Neural cell (in vitro differentiated cells): ENCODE measurements around the gene CHCHD10. TPM values are rescaled to one million over a fixed set of nuclear protein-coding genes. Genes with fewer than 3 reads are reported as not detected.

Source experiments
- H2AFZ ChIP-seq: fragments of 200-600, 300-800 bp; sonication (generic), shearing (Covaris generic); 2 replicates; pipeline ENCODE4 v1.6.0; 2014; ENCODE audit warnings: low read depth, mild to moderate bottlenecking, antibody characterized with exemption, low read length, moderate library complexity
- H3F3A ChIP-seq: fragments of 200-600 bp; shearing (Covaris generic); 2 replicates; pipeline ENCODE4 v1.6.1; 2016; ENCODE audit warnings: mild to moderate bottlenecking, moderate library complexity, mixed read lengths, antibody characterized with exemption, low read length; ENCODE audit not compliant: insufficient read depth, poor library complexity, severe bottlenecking
- H3K27ac ChIP-seq: fragments of 200-600, 300-800 bp; sonication (generic), shearing (Covaris generic); 2 replicates; pipeline ENCODE4 v1.5.1; 2014; ENCODE audit warnings: mild to moderate bottlenecking, low read length, moderate library complexity
- H3K27me3 ChIP-seq: fragments of 300-800, 200-600 bp; sonication (generic), shearing (Covaris generic); 2 replicates; pipeline ENCODE4 v1.6.0; 2014; ENCODE audit warnings: mild to moderate bottlenecking, low read depth, low read length, moderate library complexity; ENCODE audit not compliant: insufficient read depth
- H3K36me3 ChIP-seq: fragments of 300-800, 200-600 bp; sonication (generic), shearing (Covaris generic); 2 replicates; pipeline ENCODE4 v1.5.1; 2014; ENCODE audit warnings: mild to moderate bottlenecking, antibody characterized with exemption, low read length, moderate library complexity; ENCODE audit not compliant: insufficient read depth
- H3K4me2 ChIP-seq: fragments of 300-800, 200-600 bp; sonication (generic), shearing (Covaris generic); 2 replicates; pipeline ENCODE4 v1.6.0; 2014; ENCODE audit warnings: mild to moderate bottlenecking, low read length
- H3K4me3 ChIP-seq: fragments of 300-800, 200-600 bp; sonication (generic), shearing (Covaris generic); 2 replicates; pipeline ENCODE4 v1.5.1; 2014; ENCODE audit warnings: mild to moderate bottlenecking, low read length, moderate library complexity
- H3K79me2 ChIP-seq: fragments of 200-600 bp; shearing (Covaris generic); replicated peaks from 2 replicates; pipeline ENCODE4 v1.6.0; 2014; ENCODE audit warnings: mild to moderate bottlenecking, low read length, moderate library complexity; ENCODE audit not compliant: insufficient read depth
- H3K9ac ChIP-seq: fragments of 300-800, 200-600 bp; sonication (generic), shearing (Covaris generic); 2 replicates; pipeline ENCODE4 v1.6.1; 2016; ENCODE audit warnings: mild to moderate bottlenecking, low read length, mixed read lengths
- H3K9me2 ChIP-seq: fragments of 200-600 bp; shearing (Covaris generic); 2 replicates; pipeline ENCODE4 v1.6.1; 2016; ENCODE audit warnings: mild to moderate bottlenecking, low read length, mixed read lengths; ENCODE audit not compliant: insufficient read depth
- H3K9me3 ChIP-seq: fragments of 200-600, 300-800 bp; sonication (generic), shearing (Covaris generic); 2 replicates; pipeline ENCODE4 v1.6.1; 2016; ENCODE audit warnings: mild to moderate bottlenecking, mixed run types, low read length, moderate library complexity, mixed read lengths
- H4K20me1 ChIP-seq: fragments of 200-600 bp; shearing (Covaris generic); 2 replicates; pipeline ENCODE4 v1.6.1; 2016; ENCODE audit warnings: mild to moderate bottlenecking, mixed run types; ENCODE audit not compliant: insufficient read depth
- EP300 ChIP-seq: fragments of 450-650 bp; conservative IDR thresholded peaks from 2 replicates; pipeline ENCODE4 v1.6.1; 2014; ENCODE audit warnings: antibody characterized with exemption, mild to moderate bottlenecking, moderate library complexity; ENCODE audit not compliant: poor library complexity, severe bottlenecking
- EZH2 ChIP-seq: fragments of 200-600, 300-800 bp; shearing (Covaris generic), sonication (generic); IDR thresholded peaks from 2 replicates; pipeline ENCODE4 v1.6.1; 2014; ENCODE audit warnings: antibody characterized with exemption, low read length, borderline replicate concordance, mild to moderate bottlenecking; ENCODE audit not compliant: insufficient read depth, poor library complexity, severe bottlenecking
- MXI1 ChIP-seq: fragments of 450-650 bp; conservative IDR thresholded peaks from 2 replicates; pipeline ENCODE4 v1.6.1; 2014; ENCODE audit warnings: antibody characterized with exemption, mild to moderate bottlenecking; ENCODE audit not compliant: poor library complexity, severe bottlenecking
- POLR2AphosphoS5 ChIP-seq: IDR thresholded peaks from 2 replicates; pipeline ENCODE4 v1.6.1; 2012
- RAD21 ChIP-seq: fragments of 450-650 bp; conservative IDR thresholded peaks from 2 replicates; pipeline ENCODE4 v1.6.1; 2014; ENCODE audit warnings: antibody characterized with exemption, mild to moderate bottlenecking, moderate library complexity
- REST ChIP-seq: IDR thresholded peaks from 2 replicates; pipeline ENCODE4 v1.6.1; 2012; ENCODE audit warnings: borderline replicate concordance
- SMC3 ChIP-seq: fragments of 450-650 bp; conservative IDR thresholded peaks from 2 replicates; pipeline ENCODE4 v1.6.1; 2014; ENCODE audit warnings: antibody characterized with exemption, mild to moderate bottlenecking, moderate library complexity; ENCODE audit not compliant: poor library complexity
- TAF1 ChIP-seq: IDR thresholded peaks from 2 replicates; pipeline ENCODE4 v1.6.1; 2012; ENCODE audit warnings: low read depth
- polyA plus RNA-seq: library from polyadenylated mRNA; depleted of rRNA; stranded (reverse); fragments of >200 nt; gene quantifications from 2 replicates; pipeline ENCODE4 v1.2.3, GENCODE V29; 2014
- TF ChIP-seq, protein P1 (sequence below): fragments of 450-650 bp; IDR thresholded peaks from 2 replicates; pipeline ENCODE4 v1.5.1; 2014; ENCODE audit warnings: antibody characterized with exemption, mild to moderate bottlenecking, moderate library complexity; ENCODE audit not compliant: poor library complexity, severe bottlenecking

CHCHD10 gene
- polyA plus RNA-seq, 1 donor from 2014 or later = not detected

- Histone ChIP-seq H3K36me3 (no peaks in the 10 kb centered on the region), H3K9me3 (no peaks in the 10 kb centered on the region), H2AFZ (no peak overlapping the region), H3F3A (no peaks in the 10 kb centered on the region), H3K4me3 (no peak overlapping the region), H3K4me2 (no peak overlapping the region), H3K27me3 (no peaks in the 10 kb centered on the region), H3K27ac (no peak overlapping the region), H3K9me2 (no peaks in the 10 kb centered on the region), H3K9ac (no peak overlapping the region), H3K79me2 (peaks cover 6% of the 10 kb centered on the region), H4K20me1 (no peaks in the 10 kb centered on the region)
- TF ChIP-seq POLR2AphosphoS5 (no peak), REST (no peak), TAF1 (no peak), MXI1 (no peak), RAD21 (no peak), SMC3 (no peak), EZH2 (no peak), EP300 (no peak)
- TF ChIP-seq, protein P1, sequence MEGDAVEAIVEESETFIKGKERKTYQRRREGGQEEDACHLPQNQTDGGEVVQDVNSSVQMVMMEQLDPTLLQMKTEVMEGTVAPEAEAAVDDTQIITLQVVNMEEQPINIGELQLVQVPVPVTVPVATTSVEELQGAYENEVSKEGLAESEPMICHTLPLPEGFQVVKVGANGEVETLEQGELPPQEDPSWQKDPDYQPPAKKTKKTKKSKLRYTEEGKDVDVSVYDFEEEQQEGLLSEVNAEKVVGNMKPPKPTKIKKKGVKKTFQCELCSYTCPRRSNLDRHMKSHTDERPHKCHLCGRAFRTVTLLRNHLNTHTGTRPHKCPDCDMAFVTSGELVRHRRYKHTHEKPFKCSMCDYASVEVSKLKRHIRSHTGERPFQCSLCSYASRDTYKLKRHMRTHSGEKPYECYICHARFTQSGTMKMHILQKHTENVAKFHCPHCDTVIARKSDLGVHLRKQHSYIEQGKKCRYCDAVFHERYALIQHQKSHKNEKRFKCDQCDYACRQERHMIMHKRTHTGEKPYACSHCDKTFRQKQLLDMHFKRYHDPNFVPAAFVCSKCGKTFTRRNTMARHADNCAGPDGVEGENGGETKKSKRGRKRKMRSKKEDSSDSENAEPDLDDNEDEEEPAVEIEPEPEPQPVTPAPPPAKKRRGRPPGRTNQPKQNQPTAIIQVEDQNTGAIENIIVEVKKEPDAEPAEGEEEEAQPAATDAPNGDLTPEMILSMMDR = no peak
These were observed 14.4 kb downstream of the CHCHD10 start for GRCh38 chr22:23753385-23753784.

DNA sequence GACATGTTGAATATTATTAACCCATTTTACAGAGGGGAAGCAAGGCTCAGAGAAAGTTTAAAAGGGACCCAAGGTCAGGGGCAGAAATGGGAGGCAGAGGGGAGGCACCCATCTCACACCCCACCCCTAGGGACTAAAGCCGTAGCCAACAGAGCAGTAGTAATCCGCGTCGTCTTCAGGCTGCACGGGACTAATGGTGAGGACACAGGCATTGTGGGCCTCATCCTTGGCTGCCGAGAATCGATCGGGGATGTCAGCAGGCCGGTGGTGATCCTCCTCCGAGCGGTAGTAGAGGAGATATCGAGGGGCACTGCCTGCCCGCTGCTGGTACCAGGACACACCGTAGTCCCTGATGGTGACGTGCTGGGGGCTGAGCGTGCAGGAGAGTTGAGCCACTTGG is 15.0 kb downstream of the CHCHD10 start:
- H2AFZ ChIP-seq = no peak overlapping the region
- H3K27ac ChIP-seq = no peak overlapping the region
- H3K36me3 ChIP-seq = no peaks in the 10 kb centered on the region
- peaks cover 6% of the 10 kb centered on the region for H3K79me2 ChIP-seq
- no peaks in the 10 kb centered on the region for H3K9me3 ChIP-seq
- H3K27me3 ChIP-seq = no peaks in the 10 kb centered on the region
- H4K20me1 ChIP-seq = no peaks in the 10 kb centered on the region
- TF ChIP-seq TAF1 (no peak), EP300 (no peak), EZH2 (no peak), REST (no peak)
- no peak overlapping the region for H3K9ac ChIP-seq
- H3K4me3 ChIP-seq = no peak overlapping the region
- H3K4me2 ChIP-seq = no peak overlapping the region
- H3K9me2 ChIP-seq = no peaks in the 10 kb centered on the region
- no peaks in the 10 kb centered on the region for H3F3A ChIP-seq
